K562 treated with DMSO at 1 percent for 24 hours (cell line): ENCODE data around the gene DIPK2A. TPM values are rescaled to one million over a fixed set of nuclear protein-coding genes. Genes with fewer than 3 reads are reported as not detected.

Source experiments
- total RNA-seq: library from RNA; unstranded; fragments of 300-600 nt; gene quantifications from 2 replicates; pipeline ENCODE4 v1.2.3, GENCODE V29; 2022; ENCODE audit warnings: low read depth; ENCODE audit not compliant: insufficient read depth

Gene DIPK2A
- total RNA-seq = 6.5 and 6.9 TPM in 2 replicates

GRCh38 chr3:143971359-143972154 lies at the start of gene DIPK2A:
Gene DIPK2A (plus strand): TSS chr3:143971823. CDS start chr3:143972333, 510 bp downstream.

Other genes starting within 250 kb of the DIPK2A start
- gene SLC9A9, start 123.4 kb upstream of the DIPK2A start, total RNA-seq = 0.07 TPM in 1 of 2 replicates, not detected in the other